GM21786 (cell line): ENCODE data around the gene PDRG1.
"Not testable (repeated sequence)": the region's sequence is repeated elsewhere in the genome, so short reads cannot be mapped to it uniquely, and the experiment has no call there.

Source experiments
- ATAC-seq: cut with Tn5 transposase; IDR thresholded peaks from one replicate; pipeline ENCODE4 v1.9.1; 2021; ENCODE audit not compliant: unreplicated experiment

The PDRG1 gene

DNA sequence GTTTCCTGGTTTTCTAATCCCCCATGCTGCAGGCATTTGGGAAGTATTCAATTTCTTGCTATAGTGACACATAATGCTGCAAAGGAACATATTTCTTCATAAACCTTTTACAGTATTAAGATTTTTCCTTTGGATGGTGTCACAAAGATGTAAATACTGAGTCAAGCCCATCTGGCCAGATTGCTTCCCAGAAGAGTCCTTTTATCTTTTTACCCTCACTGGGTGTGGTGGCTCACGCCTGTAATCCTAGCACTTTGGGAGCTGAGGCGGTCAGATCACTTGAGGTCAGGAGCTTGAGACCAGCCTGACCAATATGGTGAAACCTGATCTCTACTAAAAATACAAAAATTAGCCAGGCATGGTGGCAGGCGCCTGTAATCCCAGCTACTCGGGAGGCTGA, 22.2 kb downstream of the PDRG1 start:
- ATAC-seq = not testable (repeated sequence)

GRCh38 chr20:31927627-31928159, 24.2 kb downstream of the PDRG1 start:
- ATAC-seq = no peak

DNA sequence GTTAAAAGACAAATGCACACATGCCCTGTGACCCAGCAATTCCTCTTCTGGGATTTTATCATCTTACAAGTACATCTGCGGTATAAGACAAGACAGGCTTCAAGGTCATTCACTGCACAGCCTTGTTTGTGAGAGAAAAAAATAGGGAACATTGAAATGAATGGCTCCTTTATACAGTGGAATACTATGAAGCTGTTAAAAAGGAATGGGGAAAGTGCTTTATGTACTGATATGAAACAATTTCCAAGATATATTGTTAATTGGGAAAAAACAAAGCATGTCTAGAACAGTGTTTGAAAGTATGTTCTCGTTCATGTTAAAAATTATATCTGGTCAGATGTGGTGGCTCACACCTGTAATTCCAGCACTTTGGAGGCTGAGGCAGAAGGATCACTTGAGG, 25.4 kb downstream of the PDRG1 start:
- ATAC-seq = no peak

DNA sequence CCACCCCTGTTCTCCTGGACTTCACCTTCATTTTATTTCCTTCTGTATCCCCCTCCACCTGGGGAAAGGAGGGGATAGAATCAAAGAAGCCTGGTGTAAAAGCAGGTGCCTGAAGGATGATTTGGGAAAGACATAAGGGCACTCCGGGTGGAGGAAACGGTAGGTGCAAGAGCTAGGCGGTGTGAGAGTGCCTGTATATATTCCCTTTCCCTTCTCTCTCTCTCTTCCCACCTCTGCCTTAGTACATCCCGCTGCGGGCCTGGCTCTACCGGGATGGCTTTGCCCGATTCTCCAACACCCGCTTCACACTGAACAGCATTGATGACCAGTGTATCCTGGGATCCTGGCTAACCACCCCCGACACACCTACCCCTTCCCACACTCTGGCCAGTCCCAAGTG, 26.2 kb downstream of the PDRG1 start:
- no peak for ATAC-seq

DNA sequence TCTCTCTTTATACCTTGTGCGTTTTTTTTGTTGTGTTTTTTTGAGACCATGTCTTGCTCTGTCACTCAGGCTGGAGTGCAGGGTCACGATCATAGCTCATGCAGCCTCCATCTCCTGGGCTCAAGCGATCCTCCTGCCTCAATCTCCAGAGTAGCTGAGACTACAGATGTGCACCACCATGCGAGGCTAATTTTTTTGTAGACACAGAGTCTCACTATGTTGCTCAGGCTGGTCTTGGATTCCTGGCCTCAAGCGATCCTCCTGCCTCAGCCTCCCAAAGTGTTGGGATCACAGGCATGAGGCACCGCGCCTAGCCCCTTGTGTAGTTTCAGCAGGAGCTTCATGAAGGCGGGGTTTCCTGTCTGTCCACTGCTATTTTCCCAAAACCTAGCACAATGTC, 27.3 kb downstream of the PDRG1 start:
- ATAC-seq = no peak

DNA sequence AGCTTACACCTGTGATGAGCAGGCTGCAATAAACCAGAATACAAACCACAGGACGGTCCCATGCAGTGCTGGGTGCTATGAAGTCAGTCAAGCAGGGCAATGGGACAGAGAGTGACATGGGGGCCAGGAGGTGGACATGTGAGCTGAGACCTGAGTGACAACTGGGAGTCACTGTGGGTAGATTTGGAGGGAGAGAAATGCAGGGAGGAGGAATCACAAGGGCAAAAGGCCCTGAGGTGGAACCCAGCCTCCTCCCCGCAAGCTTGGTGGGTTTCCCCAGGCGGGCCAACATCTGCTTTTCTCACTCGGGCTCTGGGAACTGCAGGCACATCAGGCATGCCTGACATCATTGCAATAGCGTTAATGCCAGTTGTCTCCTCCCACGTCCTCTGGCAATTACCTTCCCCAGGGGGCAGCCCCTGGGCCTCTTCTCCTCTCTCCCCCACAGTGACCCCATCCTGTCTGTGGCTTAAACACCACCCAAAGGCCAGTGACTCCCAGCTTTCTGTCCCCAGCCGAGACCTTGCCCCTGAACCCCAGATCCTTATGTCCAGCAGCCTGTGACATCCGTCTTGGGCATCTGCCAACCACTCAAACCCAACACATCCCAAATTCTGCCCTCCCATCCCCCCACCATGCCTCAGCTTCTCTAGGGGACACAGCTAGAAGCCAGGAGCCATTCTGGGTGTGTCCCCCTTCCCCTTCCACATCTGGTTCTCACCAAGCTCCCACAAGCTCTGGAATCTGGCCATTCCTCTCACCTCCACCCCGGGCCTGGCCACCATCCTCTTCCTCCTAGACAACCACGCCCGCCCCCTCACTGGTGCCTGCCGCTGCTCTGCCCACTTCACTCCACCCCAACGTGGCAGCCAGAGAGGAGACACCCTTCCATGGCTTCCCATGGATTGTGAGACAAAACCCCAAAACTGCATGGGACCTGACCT, 28.2 kb downstream of the PDRG1 start:
- peak; percentile 75 for ATAC-seq

DNA sequence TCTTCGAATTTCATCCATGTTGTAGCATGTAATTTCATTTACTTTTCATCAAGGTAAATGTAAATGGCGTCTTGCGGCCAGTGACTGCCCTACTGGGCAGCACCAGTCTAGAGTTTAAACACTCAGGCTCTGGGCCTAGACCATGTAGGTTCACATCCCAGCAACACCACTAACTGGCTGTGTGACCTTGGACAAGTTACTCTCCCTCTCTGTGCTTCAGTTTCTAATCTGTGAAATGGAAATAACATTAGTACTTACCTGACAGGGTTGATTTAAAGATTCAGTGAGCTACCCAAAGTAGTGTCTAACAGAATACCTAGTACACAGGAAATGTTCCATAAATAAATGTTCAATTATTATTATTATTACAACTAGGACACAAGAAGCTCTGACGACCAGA, 29.3 kb downstream of the PDRG1 start:
- ATAC-seq = no peak

DNA sequence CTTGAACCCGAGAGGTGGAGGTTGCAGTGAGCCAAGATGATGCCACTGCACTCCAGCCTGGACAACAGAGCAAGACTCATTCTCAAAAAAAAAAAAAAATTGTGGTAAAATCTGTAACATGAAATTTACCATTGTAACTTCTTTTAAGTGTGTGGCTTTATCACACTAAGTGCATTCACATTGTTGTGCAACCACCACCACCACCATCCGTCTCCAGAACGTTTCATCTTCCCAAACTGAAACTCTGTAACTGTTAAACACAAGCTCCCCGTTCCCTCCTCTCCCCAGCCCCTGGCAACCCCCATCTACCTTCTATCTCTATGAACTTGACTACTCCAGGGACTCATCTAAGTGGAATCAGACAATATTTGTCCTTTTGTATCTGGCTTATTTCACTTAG, 29.7 kb downstream of the PDRG1 start:
- ATAC-seq = no peak

GRCh38 chr20:31921480-31921879, 30.4 kb downstream of the PDRG1 start:
- not testable (repeated sequence) for ATAC-seq

GRCh38 chr20:31920275-31920855, 31.5 kb downstream of the PDRG1 start:
- ATAC-seq = no peak

DNA sequence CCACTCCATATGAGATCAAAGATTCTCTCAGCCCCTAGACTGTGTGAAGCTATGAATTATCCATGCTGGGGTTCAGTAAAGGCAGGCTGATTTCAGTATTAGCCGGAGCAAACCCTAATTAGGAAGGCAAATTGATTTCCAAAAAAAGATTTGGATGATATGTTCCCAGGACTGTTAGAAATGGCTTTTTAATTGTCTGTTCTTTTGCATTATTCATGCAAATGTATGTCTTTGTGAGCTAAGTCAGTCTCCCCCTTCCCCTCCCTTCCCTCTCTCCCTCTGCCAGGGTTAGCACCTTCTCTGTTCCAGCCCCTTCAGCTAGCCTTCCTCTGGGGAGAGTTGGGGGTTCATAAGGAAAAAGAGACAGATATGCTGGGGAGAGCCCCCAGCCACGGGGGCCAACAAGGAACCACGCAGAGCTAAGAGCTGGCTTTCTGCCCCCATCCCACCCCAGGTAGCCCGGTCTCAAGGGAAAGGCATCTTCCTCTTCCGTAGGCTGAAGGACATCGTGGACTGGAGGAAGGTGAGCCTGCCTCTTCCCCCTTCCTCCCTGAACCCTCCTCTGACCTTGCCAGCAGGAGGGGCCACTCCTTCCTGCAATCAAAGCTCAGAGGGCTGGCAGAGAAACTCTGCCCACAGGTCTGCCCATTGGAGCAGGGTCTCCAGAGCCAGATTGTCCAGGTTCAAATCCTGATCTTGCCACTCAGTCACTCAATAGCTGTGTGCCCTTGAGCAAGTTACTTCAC, 32.3 kb downstream of the PDRG1 start:
- no peak for ATAC-seq

DNA sequence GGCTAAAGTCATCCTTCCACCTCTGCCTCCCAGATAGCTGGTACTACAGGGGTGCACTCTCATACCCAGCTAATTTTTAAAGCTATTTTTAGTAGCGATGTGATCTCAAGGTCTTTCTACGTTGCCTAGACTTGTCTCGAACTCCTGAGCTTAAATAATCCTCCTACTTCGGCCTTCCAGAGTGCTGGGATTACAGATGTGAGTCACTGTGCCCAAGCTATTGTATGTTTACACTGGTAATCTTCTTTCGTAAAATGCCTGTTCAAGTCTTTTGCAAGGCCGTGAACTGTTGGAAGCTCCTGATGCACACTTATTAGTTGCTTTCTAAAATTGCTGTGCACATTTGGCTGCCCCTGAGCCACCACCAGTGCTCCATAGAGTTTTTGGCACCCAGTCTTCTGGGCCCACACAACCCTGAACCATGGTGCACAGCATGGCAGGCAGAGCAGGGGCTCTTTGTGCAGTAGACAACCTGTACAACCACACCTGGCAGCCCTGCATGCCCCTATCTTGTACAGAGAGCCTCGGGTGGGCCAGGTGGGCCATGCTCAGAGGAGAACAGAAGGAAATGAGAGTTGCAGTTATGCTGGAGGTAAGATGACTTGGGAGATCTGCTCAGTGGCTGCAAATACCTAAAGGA, 33.3 kb downstream of the PDRG1 start:
- ATAC-seq = no peak

GRCh38 chr20:31917962-31918412, 33.9 kb downstream of the PDRG1 start:
- ATAC-seq = not testable (repeated sequence)

- ATAC-seq = no peak
Measured at GRCh38 chr20:31916708-31917107, 35.1 kb downstream of the PDRG1 start.

DNA sequence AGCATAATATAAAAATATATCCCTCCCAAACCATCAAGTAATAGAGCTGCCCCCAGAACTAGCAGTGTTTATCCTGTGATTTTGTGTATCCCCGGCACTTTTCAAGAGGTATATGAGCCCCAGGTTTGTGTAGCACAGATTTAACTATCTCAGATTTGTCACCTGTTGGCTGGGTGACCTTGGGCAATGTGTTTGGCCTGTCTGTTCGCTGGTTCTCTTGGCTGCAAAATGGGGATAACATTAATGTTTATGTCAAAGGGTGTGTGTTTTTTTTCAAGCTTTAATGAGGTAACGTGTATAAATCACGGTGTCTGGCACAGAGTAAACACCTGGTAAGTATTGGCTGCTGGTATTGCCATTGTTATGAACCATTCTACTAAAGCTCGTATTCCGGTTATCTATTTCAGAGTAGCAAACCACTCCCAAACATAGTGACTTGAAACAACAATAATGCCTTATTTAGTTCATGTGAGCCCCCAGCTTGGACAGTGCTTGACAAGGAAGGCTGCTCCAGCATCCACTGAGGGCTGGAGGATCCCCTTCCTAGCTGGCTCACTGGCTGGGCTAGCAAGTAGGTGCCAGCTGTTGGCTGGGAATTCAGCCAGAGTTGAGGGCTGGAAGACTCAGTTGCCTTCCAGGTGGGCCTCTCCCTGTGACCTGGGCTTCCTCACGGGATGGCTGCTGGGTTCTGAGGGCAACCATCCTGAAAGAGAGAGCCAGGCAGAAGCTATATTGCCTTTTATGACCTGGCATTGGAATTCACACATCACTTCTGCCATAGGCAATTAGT, 36.2 kb downstream of the PDRG1 start:
- ATAC-seq = no peak

- no peak for ATAC-seq
Measured at GRCh38 chr20:31914170-31914569, 37.7 kb downstream of the PDRG1 start.

- no peak for ATAC-seq
Measured at GRCh38 chr20:31913431-31914157, 38.3 kb downstream of the PDRG1 start.

- no peak for ATAC-seq
Measured at GRCh38 chr20:31910071-31910803, 41.6 kb downstream of the PDRG1 start.
